IMR-90 (cell line): Measurements from ENCODE around the gene OSBPL6. TPM values are rescaled to one million over a fixed set of nuclear protein-coding genes. Genes with fewer than 3 reads are reported as not detected.

Source experiments
- ATAC-seq: fragments of 200-7000 bp; cut with Tn5 transposase; 2 replicates; pipeline ENCODE4 v1.9.1; 2020; ENCODE audit warnings: low read depth, mild to moderate bottlenecking, moderate library complexity
- BruUV-seq: library from RNA; stranded (reverse); fragments of 400-500 nt; replicated peaks from 2 replicates; lab custom pipeline; 2021; lab: Mats Ljungman, UMichigan
- CTCF ChIA-PET: fragments of 300-600 bp; formaldehyde crosslinking; extraction: SDS; loops from one replicate; lab custom pipeline; 2021; ENCODE audit warnings: antibody characterized with exemption; lab: Yijun Ruan, JAX
- POLR2A ChIA-PET: fragments of 300-600 bp; sonication (Branson Sonifier 250); formaldehyde crosslinking; loops from one replicate; lab custom pipeline; 2022; ENCODE audit warnings: antibody characterized with exemption; ENCODE audit not compliant: unreplicated experiment; lab: Charles Lee
- DNase-seq: peaks from one replicate; pipeline ENCODE4 v3.0.0; 2013
- H2AFZ ChIP-seq: replicated peaks from 2 replicates; pipeline ENCODE3; 2013; ENCODE audit warnings: low read length, mild to moderate bottlenecking; ENCODE audit not compliant: poor library complexity
- H2AK5ac ChIP-seq: 2 replicates; pipeline ENCODE4 v1.6.1; 2013; ENCODE audit warnings: low read depth, low read length, inconsistent platforms
- H2AK9ac ChIP-seq: replicated peaks from 2 replicates; pipeline ENCODE3; 2013; ENCODE audit warnings: mild to moderate bottlenecking, low read depth, low read length, moderate library complexity; ENCODE audit not compliant: poor library complexity
- H2BK120ac ChIP-seq: 2 replicates; pipeline ENCODE4 v1.6.1; 2013; ENCODE audit warnings: low read depth, low read length, inconsistent platforms
- H2BK15ac ChIP-seq: 3 replicates; pipeline ENCODE4 v1.6.1; 2013; ENCODE audit warnings: low read depth, low read length, inconsistent platforms
- H2BK20ac ChIP-seq: 2 replicates; pipeline ENCODE4 v1.6.1; 2013; ENCODE audit warnings: low read depth, mild to moderate bottlenecking, inconsistent platforms, low read length, moderate library complexity
- H2BK5ac ChIP-seq: 2 replicates; pipeline ENCODE4 v1.6.1; 2013; ENCODE audit warnings: mild to moderate bottlenecking, low read depth, low read length, inconsistent platforms; ENCODE audit not compliant: poor library complexity, severe bottlenecking
- H3K14ac ChIP-seq: replicated peaks from 2 replicates; pipeline ENCODE4 v1.6.1; 2013; ENCODE audit warnings: low read depth, low read length, inconsistent platforms
- H3K18ac ChIP-seq: 2 replicates; pipeline ENCODE4 v1.6.1; 2013; ENCODE audit warnings: low read depth, low read length, control low read depth
- H3K23ac ChIP-seq: 2 replicates; pipeline ENCODE4 v1.6.1; 2013; ENCODE audit warnings: low read depth, low read length, inconsistent platforms
- H3K27ac ChIP-seq: 2 replicates; pipeline ENCODE4 v1.5.1; 2013; ENCODE audit warnings: mild to moderate bottlenecking, control low read depth, low read length; ENCODE audit not compliant: insufficient read depth
- H3K27me3 ChIP-seq: 2 replicates; pipeline ENCODE4 v1.6.1; 2013; ENCODE audit warnings: low read length; ENCODE audit not compliant: control insufficient read depth, insufficient read depth
- H3K36me3 ChIP-seq: 2 replicates; pipeline ENCODE4 v1.6.1; 2013; ENCODE audit warnings: low read length, mixed read lengths; ENCODE audit not compliant: control insufficient read depth, insufficient read depth
- H3K4ac ChIP-seq: 2 replicates; pipeline ENCODE4 v1.6.1; 2013; ENCODE audit warnings: low read depth, low read length, inconsistent platforms
- H3K4me1 ChIP-seq: 2 replicates; pipeline ENCODE4 v1.6.1; 2013; ENCODE audit warnings: low read length, mixed read lengths; ENCODE audit not compliant: control insufficient read depth, insufficient read depth
- H3K4me2 ChIP-seq: 2 replicates; pipeline ENCODE4 v1.6.1; 2013; ENCODE audit warnings: low read depth, mild to moderate bottlenecking, control low read depth, low read length, moderate library complexity
- H3K4me3 ChIP-seq: 2 replicates; pipeline ENCODE4 v1.5.1; 2013; ENCODE audit warnings: low read depth, mild to moderate bottlenecking, control low read depth, low read length, moderate library complexity; ENCODE audit not compliant: insufficient read depth
- H3K56ac ChIP-seq: 2 replicates; pipeline ENCODE4 v1.6.1; 2013; ENCODE audit warnings: low read length, inconsistent platforms; ENCODE audit not compliant: insufficient read depth; ENCODE audit errors: extremely low read depth
- H3K79me1 ChIP-seq, 2 experiments: 2 replicates each; pipeline ENCODE4 v1.6.1; 2013; ENCODE audit warnings: low read length in 2 of 2, inconsistent platforms in 1 of 2, low read depth in 1 of 2
- H3K9ac ChIP-seq: 2 replicates; pipeline ENCODE4 v1.6.1; 2013; ENCODE audit warnings: low read depth, low read length, control low read depth
- H3K9me1 ChIP-seq: 2 replicates; pipeline ENCODE4 v1.6.1; 2013; ENCODE audit warnings: low read length, inconsistent platforms; ENCODE audit not compliant: insufficient read depth
- H3K9me3 ChIP-seq: 2 replicates; pipeline ENCODE4 v1.6.1; 2013; ENCODE audit warnings: low read length; ENCODE audit not compliant: control insufficient read depth, insufficient read depth
- H4K20me1 ChIP-seq: 2 replicates; pipeline ENCODE4 v1.6.1; 2013; ENCODE audit warnings: low read length, inconsistent platforms; ENCODE audit not compliant: insufficient read depth
- H4K5ac ChIP-seq: 2 replicates; pipeline ENCODE4 v1.6.1; 2013; ENCODE audit warnings: mild to moderate bottlenecking, low read depth, low read length, control low read depth
- H4K8ac ChIP-seq, 2 experiments: 2 replicates each; pipeline ENCODE4 v1.6.1; 2013; ENCODE audit warnings: low read depth in 2 of 2, low read length in 2 of 2, control low read depth in 1 of 2, inconsistent platforms in 1 of 2
- H4K91ac ChIP-seq: 2 replicates; pipeline ENCODE4 v1.6.1; 2013; ENCODE audit warnings: low read depth, low read length, inconsistent platforms; ENCODE audit not compliant: insufficient read depth
- BHLHE40 ChIP-seq: fragments of 150-350 bp; IDR thresholded peaks from 2 replicates; pipeline ENCODE4 v1.6.1; 2016; ENCODE audit warnings: mild to moderate bottlenecking, low read depth, low read length
- CEBPB ChIP-seq: IDR thresholded peaks from 2 replicates; pipeline ENCODE4 v1.6.1; 2012; ENCODE audit warnings: low read depth, low read length, improper control_type of control experiment
- MXI1 ChIP-seq: IDR thresholded peaks from 2 replicates; pipeline ENCODE4 v1.6.1; 2012; ENCODE audit warnings: low read depth, mild to moderate bottlenecking, low read length, moderate library complexity, borderline replicate concordance
- WGBS, 2 experiments: methylation state at CpG; one replicate each; pipeline versions ENCODE4 v1.1.5 to v1.1.7; 2013; ENCODE audit warnings: missing lambda C conversion rate in 2 of 2; ENCODE audit not compliant: insufficient read length in 1 of 2; ENCODE audit errors: extremely low coverage in 2 of 2; 5-methylcytosine and 5-hydroxymethylcytosine counted together
- dilution Hi-C: fragments of 300-500 bp; cut with HindIII; formaldehyde crosslinking; loops from one replicate; pipeline ENCODE4 v1.14.3; 2018; ENCODE audit warnings: low sequenced_read_pairs; ENCODE audit not compliant: unreplicated experiment
- in situ Hi-C: fragments of 300-500 bp; cut with MboI; formaldehyde crosslinking; loops from 3 replicates; pipeline ENCODE4 v1.14.3; 2019; ENCODE audit warnings: low sequenced_read_pairs, inconsistent platforms, mixed read lengths
- intact Hi-C: fragments of 100-400 bp; cut with micrococcal nuclease; formaldehyde crosslinking; loops from 2 replicates; pipeline ENCODE4 v1.10.0; 2022
- polyA plus RNA-seq, 3 experiments: library from polyadenylated mRNA; depleted of rRNA; stranded (reverse); fragments of >200 nt; gene quantifications; 2 replicates each; pipeline ENCODE4 v1.2.3, GENCODE V29; 2012; ENCODE audit warnings: low replicate concordance in 1 of 3
- total RNA-seq: library from RNA; depleted of rRNA; stranded (reverse); fragments of >200 nt; gene quantifications from 2 replicates; pipeline ENCODE4 v1.2.3, GENCODE V29; 2012
- TF ChIP-seq, protein P1 (sequence below): fragments of 150-350 bp; IDR thresholded peaks from 2 replicates; pipeline ENCODE4 v1.6.1; 2017; ENCODE audit warnings: mild to moderate bottlenecking, antibody characterized with exemption, low read length, low read depth

OSBPL6 gene
- total and polyA plus RNA-seq, 2 of the 4 experiments (the other 2 are of a cell fraction), result 3.2 to 3.7 TPM

DNA sequence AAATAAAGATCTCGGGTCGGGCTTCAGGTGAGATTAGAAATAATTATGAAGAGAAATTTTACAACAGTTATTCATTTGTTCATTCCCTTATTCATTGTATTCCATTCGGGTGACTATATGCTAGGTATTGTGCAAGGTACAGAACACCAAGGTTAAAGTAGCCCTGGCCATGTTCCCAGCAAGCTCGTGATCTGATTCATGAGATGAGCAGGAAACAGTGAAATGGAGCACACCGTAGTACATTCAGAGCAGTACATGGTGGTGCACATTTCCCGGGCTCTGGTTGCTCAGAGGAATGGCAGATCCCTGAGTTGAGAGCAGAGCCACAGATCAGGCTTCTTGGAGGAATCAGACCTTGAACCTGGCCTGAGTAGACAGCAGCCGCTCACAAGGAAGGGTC lies 168.9 kb downstream of the OSBPL6 start:
- no peak overlapping the region for H2AK9ac ChIP-seq
- ChIA-PET CTCF (no interaction called here), POLR2A (no interaction called here)
- no peak overlapping the region for H4K5ac ChIP-seq
- H3K36me3 ChIP-seq, result no peaks in the 10 kb centered on the region
- H3K9me1 ChIP-seq, result no peaks in the 10 kb centered on the region
- H3K9ac ChIP-seq, result no peak overlapping the region
- dilution Hi-C loops (no loop called here), in situ Hi-C loops (no loop called here), intact Hi-C loops (no loop called here)
- no peaks in the 10 kb centered on the region for H4K20me1 ChIP-seq
- H3K4ac ChIP-seq, result no peak overlapping the region
- H4K8ac ChIP-seq, result no peak overlapping the region
- no peak overlapping the region for H2BK5ac ChIP-seq
- no peak overlapping the region for H2AFZ ChIP-seq
- H4K91ac ChIP-seq, result no peak overlapping the region
- H3K23ac ChIP-seq, result no peak overlapping the region
- no peak overlapping the region for H3K18ac ChIP-seq
- H3K4me1 ChIP-seq, result no peaks in the 10 kb centered on the region
- peak; percentile 83 for DNase-seq
- WGBS, 2 experiments, result 94% methylated on average over 2 of the region's 7 CpGs; no CpG with 5 or more reads in 1 of the 2 experiments
- H3K9me3 ChIP-seq, result no peaks in the 10 kb centered on the region
- H3K27ac ChIP-seq, result no peak overlapping the region
- no peak overlapping the region for H3K14ac ChIP-seq
- no peak overlapping the region for H2BK20ac ChIP-seq
- H3K79me1 ChIP-seq, result no peaks in the 10 kb centered on the region
- no peak for ATAC-seq
- H2BK15ac ChIP-seq, result no peak overlapping the region
- TF ChIP-seq CEBPB (peak; percentile 90), MXI1 (no peak), BHLHE40 (0 out of 2 replicates have a peak, but pooled peaks have one; percentile 56)
- TF ChIP-seq, protein P1, sequence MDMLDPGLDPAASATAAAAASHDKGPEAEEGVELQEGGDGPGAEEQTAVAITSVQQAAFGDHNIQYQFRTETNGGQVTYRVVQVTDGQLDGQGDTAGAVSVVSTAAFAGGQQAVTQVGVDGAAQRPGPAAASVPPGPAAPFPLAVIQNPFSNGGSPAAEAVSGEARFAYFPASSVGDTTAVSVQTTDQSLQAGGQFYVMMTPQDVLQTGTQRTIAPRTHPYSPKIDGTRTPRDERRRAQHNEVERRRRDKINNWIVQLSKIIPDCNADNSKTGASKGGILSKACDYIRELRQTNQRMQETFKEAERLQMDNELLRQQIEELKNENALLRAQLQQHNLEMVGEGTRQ, result no peak
- H3K4me2 ChIP-seq, result no peak overlapping the region
- H3K4me3 ChIP-seq, result no peak overlapping the region
- BruUV-seq, result no TSS peak
- no peak overlapping the region for H2BK120ac ChIP-seq
- no peak overlapping the region for H2AK5ac ChIP-seq
- H3K27me3 ChIP-seq, result no peaks in the 10 kb centered on the region
- no peak overlapping the region for H3K56ac ChIP-seq
